Stimulated activated CD4-positive, alpha-beta T cell treated with anti-CD3 and anti-CD28 coated beads, Interleukin-4, amount 100 ng/mL, for 1 hour (primary cell): ENCODE measurements around the gene GPR42.

Source experiments
- DNase-seq: peaks from one replicate; pipeline ENCODE4 v3.0.0-alpha.2; 2020

The GPR42 gene

DNA sequence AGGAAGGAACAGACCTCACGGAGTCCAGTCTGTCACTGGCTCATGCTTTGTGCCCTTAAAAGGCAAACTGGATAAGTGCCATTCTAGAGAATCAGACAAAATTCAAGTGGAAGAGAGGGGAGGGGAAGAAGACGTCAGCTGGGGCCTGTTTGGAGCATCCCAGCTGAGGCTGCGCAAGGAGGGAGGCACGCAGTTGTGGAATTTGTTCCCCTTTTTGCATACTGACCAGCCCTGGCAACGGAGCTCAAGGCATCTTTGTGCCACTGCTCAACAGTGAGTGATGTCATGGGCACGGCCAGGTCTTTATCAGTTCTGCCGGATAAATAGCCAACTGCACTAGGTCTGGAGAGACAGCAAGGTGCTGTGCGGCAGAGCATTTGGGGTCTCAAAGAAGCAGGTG lies at the start of gene GPR42:
GPR42 (plus strand) TSS at position 347 of the 400 bp plus-strand sequence. CDS start 292 bp downstream, outside the sequence.
- no peak for DNase-seq

- DNase-seq, result no peak
Measured at GRCh38 chr19:35321291-35321690, 49.6 kb upstream of the GPR42 start.

- no peak for DNase-seq
Measured at GRCh38 chr19:35322014-35322413, 48.9 kb upstream of the GPR42 start.

DNA sequence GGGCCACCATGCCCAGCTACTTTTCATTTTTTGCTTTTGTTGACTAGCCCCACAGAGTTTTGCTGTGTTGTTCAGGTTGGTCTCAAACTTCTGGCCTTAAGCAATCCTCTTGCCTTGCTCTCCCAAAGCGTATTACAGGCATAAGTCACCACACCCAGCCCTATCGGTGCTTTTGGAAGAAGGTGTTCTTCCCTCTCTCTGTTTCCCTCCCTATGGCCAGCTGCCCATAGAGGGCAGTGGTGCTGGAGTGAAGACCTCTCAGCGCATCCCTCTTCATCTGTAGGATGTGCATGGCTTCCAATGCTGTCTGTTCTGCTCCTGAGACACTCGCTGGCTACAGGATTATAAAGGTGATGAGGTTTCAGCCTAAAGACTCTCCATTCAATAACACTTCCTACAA lies 43.2 kb upstream of the GPR42 start:
- no peak for DNase-seq

DNA sequence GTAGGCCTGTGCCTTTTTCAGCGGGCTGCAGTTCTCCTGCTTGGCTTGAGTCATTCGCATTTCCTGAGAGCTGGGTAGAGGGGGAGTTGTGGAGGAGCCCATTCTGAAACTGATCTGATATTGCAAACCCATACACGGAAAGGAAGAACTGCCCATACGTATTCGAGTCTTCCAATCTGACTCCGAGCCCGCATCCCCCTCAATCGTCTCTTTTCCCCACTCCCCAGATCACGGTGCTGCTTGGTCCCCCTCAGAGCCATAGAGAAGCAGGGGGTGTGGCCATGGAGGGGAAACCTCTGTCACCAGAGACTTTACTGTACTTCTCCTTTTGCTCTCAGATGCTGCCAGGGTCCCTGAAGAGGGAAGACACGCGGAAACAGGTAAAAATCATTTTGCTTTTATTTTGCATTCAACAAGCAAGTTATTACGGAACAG lies 42.0 kb upstream of the GPR42 start, which contains the start of gene CD22:
CD22 (plus strand) TSS at position 337 of the 435 bp plus-strand sequence. CDS start 2,854 bp downstream, outside the sequence.
- DNase-seq, result no peak

DNA sequence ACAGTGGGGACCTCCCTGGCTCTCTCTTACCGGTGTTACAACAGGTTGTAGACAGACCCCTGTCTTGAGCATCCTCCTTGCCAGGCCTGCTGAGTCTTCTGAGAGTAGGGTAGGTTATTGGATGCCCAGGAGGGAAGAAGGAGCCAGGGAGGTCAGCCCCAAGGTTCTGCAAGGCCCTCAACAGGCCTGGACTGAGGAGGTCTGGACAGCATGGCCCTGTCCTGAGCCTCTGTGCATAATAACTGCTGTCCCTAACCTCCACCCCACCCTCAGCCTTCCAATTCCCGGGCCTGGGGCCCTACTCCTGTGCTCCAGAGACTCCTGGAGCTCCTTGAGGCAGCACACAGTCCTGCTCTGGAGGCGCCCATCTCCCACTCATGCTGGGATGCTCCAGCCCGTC lies 41.5 kb upstream of the GPR42 start:
- no peak for DNase-seq

DNA sequence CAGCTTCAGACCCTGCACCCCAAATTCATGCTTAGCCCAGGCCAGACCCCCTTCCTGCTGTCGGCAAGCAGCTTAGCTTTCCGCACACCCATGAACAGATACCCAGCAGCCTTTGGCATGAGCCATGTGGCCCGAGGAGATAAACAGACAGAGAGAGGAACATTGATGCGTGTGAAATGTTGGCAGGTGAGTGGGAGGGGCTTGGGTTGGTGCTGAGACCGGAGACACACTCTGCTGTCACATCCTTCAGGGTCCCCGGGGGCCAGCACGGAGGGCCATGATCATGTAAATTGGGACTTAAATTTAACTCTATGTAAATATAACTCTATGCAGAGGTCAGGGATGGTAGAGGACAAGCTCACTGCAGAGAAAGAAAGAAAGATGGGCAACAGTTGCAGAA lies 40.4 kb upstream of the GPR42 start:
- DNase-seq, result no peak

DNA sequence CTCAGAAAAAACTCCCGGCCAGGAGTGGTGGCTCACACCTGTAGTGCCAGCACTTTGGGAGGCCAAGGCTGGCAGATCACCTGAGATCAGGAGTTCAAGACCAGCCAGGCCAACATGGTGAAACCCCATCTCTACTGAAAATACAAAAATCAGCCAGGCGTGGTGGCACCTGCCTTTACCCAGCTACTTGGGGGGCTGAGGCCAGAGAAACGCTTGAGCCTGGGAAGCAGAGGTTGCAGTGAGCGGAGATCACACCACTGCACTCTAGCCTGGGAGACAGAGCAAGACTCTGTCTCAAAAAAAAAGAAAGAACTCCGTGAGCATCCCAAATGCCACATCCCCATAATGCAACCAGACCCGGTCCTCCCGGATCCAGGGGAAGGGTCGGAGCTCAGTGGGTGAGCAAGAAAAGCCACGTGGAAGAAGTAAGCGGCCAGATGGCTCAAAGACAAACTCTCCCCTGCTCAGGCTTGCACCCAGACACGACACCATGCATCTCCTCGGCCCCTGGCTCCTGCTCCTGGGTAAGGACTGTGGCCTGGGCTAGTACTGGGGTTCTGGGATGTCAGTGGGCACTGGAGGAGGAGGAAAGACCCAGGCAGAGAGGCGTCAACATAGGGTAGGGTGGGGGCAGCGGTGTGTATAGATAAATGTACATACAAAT lies 39.2 kb upstream of the GPR42 start:
- no peak for DNase-seq

DNA sequence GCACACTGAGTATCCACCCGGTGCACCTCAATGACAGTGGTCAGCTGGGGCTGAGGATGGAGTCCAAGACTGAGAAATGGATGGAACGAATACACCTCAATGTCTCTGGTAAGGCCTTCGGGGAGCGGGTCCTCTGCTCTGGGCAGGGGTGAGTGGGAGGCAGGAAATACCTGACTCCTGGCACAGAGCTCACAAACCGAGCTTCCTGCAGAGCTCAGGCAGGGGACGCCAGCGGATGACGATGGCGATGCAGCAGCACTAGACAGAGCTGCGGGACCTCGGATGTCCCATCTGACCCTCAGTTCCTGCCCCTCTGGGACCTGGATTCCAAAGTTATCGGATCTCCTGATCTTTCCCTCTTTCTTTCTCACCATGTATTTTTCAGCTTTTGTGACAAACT lies 38.1 kb upstream of the GPR42 start:
- peak; percentile 19 for DNase-seq

GRCh38 chr19:35334144-35334753 lies 36.6 kb upstream of the GPR42 start:
- DNase-seq, result no peak

- DNase-seq, result no peak
Measured at GRCh38 chr19:35336166-35336955, 34.5 kb upstream of the GPR42 start.

DNA sequence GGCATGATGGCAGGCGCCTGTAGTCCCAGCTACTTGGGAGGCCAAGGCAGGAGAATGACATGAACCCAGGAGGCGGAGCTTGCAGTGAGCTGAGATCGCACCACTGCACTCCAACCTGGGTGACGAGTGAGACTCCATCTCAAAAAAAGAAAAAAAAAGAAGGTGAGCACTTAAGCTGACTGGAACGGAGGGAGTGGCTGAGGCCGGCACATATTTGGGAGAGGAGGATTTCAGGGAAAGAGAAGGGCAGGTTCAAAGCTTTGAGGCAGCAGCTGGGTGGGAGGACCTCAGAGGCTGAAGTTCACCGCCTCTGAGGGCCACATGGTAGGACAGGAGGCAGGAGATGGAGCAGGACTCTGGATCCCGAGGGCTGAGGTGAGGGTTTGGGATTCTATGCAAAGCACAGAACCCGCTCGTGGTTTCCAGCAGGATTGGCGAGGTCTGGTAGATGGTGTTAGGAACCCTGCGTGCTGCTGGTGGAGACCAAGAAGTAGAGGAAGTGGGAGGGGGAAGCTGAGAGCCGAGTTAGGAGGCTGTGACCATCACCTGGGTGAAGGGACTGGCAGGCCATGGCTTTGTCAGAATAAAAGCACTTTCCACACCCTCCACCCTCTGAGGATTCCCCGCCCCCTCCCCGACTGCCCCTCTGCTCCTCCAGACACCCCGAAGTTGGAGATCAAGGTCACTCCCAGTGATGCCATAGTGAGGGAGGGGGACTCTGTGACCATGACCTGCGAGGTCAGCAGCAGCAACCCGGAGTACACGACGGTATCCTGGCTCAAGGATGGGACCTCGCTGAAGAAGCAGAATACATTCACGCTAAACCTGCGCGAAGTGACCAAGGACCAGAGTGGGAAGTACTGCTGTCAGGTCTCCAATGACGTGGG lies 33.5 kb upstream of the GPR42 start:
- DNase-seq, result no peak

- DNase-seq, result no peak
Measured at GRCh38 chr19:35337984-35338296, 32.9 kb upstream of the GPR42 start.

- DNase-seq, result no peak
Measured at GRCh38 chr19:35340431-35340830, 30.4 kb upstream of the GPR42 start.

- DNase-seq, result no peak
Measured at GRCh38 chr19:35341006-35341405, 29.9 kb upstream of the GPR42 start.

DNA sequence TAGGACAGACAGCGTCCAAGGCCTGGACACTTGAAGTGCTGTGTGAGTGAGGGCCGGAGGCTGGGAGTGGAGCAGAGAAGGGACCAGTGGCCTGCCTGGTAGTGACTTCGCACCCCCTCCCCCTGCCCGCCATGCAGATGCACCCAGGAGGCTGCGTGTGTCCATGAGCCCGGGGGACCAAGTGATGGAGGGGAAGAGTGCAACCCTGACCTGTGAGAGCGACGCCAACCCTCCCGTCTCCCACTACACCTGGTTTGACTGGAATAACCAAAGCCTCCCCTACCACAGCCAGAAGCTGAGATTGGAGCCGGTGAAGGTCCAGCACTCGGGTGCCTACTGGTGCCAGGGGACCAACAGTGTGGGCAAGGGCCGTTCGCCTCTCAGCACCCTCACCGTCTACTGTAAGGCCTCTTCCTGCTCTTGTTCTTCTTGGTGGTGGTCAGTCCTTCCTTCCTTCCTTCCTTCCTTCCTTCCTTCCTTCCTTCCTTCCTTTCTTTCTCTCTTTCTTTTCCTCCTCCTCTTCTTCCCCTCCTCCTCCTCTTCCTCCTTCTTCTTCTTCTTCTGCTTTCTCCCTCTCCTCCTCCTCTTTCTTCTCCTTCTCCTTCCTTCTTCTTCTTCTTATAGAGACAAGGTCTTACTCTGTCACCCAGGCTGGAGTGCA lies 29.2 kb upstream of the GPR42 start:
- DNase-seq, result no peak

- no peak for DNase-seq
Measured at GRCh38 chr19:35342430-35342829, 28.4 kb upstream of the GPR42 start.

GRCh38 chr19:35344511-35345031 lies 26.3 kb upstream of the GPR42 start:
- DNase-seq, result no peak

DNA sequence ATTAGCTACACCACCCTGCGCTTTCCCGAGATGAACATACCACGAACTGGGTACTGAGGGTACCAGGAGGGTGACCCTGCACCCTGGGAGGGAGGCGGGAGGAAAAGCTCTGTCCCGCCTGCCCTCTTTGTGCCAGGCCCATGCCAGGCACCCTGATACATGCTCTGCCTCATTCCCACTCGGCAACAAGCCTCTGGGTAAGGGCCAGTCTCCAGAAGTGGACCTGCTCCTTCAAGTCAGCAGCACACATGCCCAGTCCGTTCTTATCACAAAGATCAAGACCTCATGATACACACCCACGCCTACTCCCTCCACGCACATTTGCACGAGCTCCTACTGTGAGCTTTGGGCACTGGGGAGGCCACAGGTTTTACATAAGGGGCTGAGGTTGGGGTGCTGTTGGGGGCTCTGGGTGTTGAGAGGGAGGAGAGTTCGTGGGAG lies 25.2 kb upstream of the GPR42 start:
- DNase-seq, result no peak

- DNase-seq, result peak; percentile 74
Measured at GRCh38 chr19:35346193-35347052, 24.4 kb upstream of the GPR42 start.
